Lower leg skin (tissue), 3 donors: ENCODE measurements around the gene HGFAC.

Experiments used
- POLR2A ChIP-seq, 2 donors: fragments of 450-650 bp; IDR thresholded peaks; one replicate each; pipeline ENCODE4 v1.6.1; 2016 to 2017; ENCODE audit warnings: antibody characterized with exemption in 2 of 2, mild to moderate bottlenecking in 1 of 2, moderate library complexity in 1 of 2
- TF ChIP-seq, protein P1 (sequence below), 3 donors: fragments of 450-650 bp; IDR thresholded peaks; one replicate each; pipeline ENCODE4 v1.5.1; 2016; ENCODE audit warnings: antibody characterized with exemption in 3 of 3, mild to moderate bottlenecking in 3 of 3, moderate library complexity in 2 of 3

DNA sequence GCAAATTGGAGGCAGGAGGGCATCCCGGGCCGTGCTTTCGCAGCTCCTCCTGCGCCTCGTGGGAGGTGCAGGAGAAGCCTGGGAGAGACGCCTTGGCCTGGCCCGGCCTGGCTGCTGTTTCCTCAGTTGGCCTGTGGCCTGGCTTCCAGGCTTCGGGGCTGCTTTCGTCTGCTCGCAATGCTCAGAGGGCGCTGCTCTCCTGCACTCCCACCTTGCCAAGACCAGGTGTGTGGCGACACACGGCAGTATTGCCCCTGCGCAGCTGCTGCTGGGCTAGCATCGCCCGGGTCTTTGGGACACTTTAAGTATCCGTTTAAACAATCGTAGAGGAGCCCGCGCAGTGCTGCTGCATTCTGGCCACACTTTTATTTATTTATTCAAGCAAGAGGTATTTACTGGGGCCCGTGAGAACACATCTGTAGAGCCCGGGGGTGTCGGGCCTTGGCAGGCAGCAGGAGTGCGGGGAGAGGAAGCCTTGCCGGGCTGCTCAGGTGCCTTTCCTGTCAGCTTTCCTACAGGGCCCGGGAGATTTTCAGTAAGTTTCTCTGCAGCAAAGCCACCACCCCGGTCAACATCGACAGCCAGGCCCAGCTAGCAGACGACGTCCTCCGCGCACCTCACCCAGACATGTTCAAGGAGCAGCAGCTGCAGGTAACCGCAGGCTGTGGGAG, 26.2 kb upstream of the HGFAC start:
- TF ChIP-seq, protein P1, sequence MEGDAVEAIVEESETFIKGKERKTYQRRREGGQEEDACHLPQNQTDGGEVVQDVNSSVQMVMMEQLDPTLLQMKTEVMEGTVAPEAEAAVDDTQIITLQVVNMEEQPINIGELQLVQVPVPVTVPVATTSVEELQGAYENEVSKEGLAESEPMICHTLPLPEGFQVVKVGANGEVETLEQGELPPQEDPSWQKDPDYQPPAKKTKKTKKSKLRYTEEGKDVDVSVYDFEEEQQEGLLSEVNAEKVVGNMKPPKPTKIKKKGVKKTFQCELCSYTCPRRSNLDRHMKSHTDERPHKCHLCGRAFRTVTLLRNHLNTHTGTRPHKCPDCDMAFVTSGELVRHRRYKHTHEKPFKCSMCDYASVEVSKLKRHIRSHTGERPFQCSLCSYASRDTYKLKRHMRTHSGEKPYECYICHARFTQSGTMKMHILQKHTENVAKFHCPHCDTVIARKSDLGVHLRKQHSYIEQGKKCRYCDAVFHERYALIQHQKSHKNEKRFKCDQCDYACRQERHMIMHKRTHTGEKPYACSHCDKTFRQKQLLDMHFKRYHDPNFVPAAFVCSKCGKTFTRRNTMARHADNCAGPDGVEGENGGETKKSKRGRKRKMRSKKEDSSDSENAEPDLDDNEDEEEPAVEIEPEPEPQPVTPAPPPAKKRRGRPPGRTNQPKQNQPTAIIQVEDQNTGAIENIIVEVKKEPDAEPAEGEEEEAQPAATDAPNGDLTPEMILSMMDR (IDR thresholded peaks at IDR 0.05): no peak
- no peak for TF ChIP-seq POLR2A (IDR thresholded peaks at IDR 0.05)
